Activated CD4-positive, alpha-beta T cell treated with anti-CD3 and anti-CD28 coated beads for 36 hours (primary cell): Measurements from ENCODE around the gene IRAK1. TPM values are rescaled to one million over a fixed set of nuclear protein-coding genes. Genes with fewer than 3 reads are reported as not detected.

Experiments
- ATAC-seq: fragments of 200-7000 bp; cut with Tn5 transposase; one replicate; pipeline ENCODE4 v1.10.0; 2021; ENCODE audit warnings: mild to moderate bottlenecking, moderate library complexity
- CTCF ChIA-PET: fragments of 350-600 bp; sonication (Branson Sonifier 250); formaldehyde crosslinking; loops from one replicate; lab custom pipeline; 2021; ENCODE audit warnings: antibody characterized with exemption; lab: Charles Lee
- POLR2A ChIA-PET: fragments of 350-600 bp; sonication (Branson Sonifier 250); formaldehyde crosslinking; loops from one replicate; lab custom pipeline; 2021; ENCODE audit warnings: antibody characterized with exemption, inconsistent platforms; lab: Charles Lee
- DNase-seq: peaks from one replicate; pipeline ENCODE4 v3.0.0-alpha.2; 2020
- H3K27ac Mint-ChIP-seq: one replicate; pipeline ENCODE4 v1.8.0; 2021; ENCODE audit warnings: mixed read lengths
- H3K27me3 Mint-ChIP-seq: one replicate; pipeline ENCODE4 v1.8.0; 2021; ENCODE audit warnings: mixed read lengths
- H3K36me3 Mint-ChIP-seq: one replicate; pipeline ENCODE4 v1.8.0; 2021; ENCODE audit warnings: low read depth, mixed read lengths
- H3K4me1 Mint-ChIP-seq: one replicate; pipeline ENCODE4 v1.8.0; 2021; ENCODE audit warnings: mixed read lengths
- H3K4me3 Mint-ChIP-seq: one replicate; pipeline ENCODE4 v1.8.0; 2021; ENCODE audit warnings: mild to moderate bottlenecking, moderate library complexity, mixed read lengths
- H3K9me3 Mint-ChIP-seq: one replicate; pipeline ENCODE4 v1.8.0; 2021; ENCODE audit warnings: low read depth, mixed read lengths
- intact Hi-C, 2 experiments: fragments of 100-400 bp; cut with DNase I in 1 of 2; cut with micrococcal nuclease in 1 of 2; formaldehyde crosslinking; loops; one replicate each; pipeline versions ENCODE4 v1.14.2 to v1.15.1; 2022 to 2024; cut with DNase I, micrococcal nuclease
- total RNA-seq, 2 experiments: library from RNA; stranded (reverse); gene quantifications; one replicate each; pipeline ENCODE4 v1.2.3, GENCODE V29; 2021

The IRAK1 gene
- total RNA-seq, 2 experiments from 2014 or later, result 84.3 to 93.6 TPM

DNA sequence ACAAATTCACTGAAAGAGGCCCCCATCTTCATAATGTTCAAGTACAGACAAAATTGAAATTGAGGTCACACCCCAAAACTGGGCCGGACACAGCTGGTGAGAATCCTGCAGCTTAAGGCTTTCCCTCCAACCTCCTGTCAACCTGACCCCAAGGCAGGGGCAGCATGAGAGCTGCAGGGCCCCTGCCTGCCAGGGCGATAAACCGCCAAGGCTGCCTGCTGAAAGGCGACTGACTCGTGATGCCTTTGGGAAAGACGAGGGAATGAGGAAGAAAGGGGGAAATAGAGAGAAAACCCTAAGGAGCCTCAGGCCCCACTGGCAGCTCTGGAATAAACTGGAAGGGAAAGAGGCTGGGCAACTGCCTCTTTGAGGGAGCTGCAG lies 7.3 kb upstream of the IRAK1 start:
- ATAC-seq, result no peak

DNA sequence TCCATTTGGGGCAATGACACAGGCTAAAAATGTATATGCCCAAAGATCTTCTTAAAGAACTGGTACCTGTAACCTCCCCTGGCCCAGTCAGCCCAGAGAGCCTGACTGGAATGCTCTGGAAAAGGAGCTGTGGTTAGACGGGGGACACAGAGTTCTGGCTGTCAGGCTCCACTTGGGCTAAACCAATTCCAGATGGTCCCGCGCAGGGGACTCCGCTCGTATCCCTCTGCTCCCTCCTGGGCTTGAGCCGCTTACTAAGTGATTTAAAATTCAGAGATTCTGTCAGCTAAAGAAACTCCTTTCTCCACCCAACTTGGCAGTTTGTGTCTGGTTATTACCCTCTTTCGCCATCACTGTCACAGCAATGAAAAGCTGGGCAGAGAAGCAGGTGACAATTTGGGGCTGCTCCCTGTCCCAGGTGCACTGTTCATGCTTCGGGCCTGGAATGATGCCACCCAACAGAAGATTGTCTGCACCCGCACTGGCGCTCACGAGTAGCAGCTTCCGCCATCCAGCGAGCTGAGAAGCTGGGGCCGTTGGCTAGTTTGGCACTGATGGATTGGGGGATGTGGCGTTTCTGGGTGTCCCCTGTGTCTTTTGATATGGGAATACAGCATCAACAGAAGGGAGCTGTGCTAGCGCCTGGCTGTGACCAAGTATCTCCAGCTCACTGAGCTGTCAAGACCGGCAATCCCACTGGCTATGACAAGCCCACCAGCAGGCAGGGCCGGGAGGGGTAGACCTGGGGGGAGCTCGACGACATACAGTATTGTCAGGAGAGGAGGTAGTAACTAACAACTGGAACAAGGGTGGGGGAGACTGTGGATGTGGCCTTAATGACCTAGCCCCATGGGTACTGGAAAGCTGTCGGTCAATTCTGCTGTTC lies 6.7 kb upstream of the IRAK1 start:
- no peak for ATAC-seq
- peaks cover 4% of the 10 kb centered on the region for H3K4me1 Mint-ChIP-seq

More for the DNA sequence above, 7.3 kb upstream of the IRAK1 start:
- Mint-ChIP-seq H3K4me3 (no peak overlapping the region), H3K27ac (no peak overlapping the region), H3K4me1 (peaks cover 2% of the 10 kb centered on the region), H3K36me3 (peaks cover 8% of the 10 kb centered on the region), H3K9me3 (no peaks in the 10 kb centered on the region), H3K27me3 (no peaks in the 10 kb centered on the region)
- ChIA-PET CTCF (interaction anchor here (1.4 to 2.7 kb wide), 2 partner anchors 14 to 15 kb away, joined by 3 to 10 read pairs; no protein-coding TSS in a partner anchor), POLR2A (no interaction called here)
- no peak for DNase-seq
- intact Hi-C loops, result no loop called here

DNA sequence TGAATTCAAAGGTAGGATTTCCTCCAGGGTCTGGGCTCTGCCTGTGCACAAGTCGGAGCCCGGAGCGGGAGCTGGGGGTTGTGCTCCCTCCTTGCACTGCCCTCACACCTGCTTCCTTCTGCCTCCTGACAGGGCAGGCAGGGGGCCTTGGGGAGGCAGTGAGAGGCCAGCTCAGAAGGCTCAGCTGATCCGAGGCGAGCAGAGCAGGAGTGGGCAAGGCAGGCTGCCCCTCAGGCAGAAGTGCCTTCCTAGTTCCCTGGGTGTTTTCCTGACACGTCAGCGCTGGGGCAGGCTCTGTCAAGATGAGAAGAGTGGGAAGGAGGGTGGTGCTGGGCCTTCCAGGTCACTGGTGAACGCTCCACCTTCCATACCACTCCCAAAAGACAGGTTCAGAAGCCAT lies 5.5 kb upstream of the IRAK1 start:
- no peaks in the 10 kb centered on the region for H3K9me3 Mint-ChIP-seq
- H3K4me3 Mint-ChIP-seq, result no peak overlapping the region
- no peak for DNase-seq
- no peak for ATAC-seq
- peaks cover 7% of the 10 kb centered on the region for H3K36me3 Mint-ChIP-seq
- H3K4me1 Mint-ChIP-seq, result peaks cover 9% of the 10 kb centered on the region
- intact Hi-C loops, result no loop called here
- no peaks in the 10 kb centered on the region for H3K27me3 Mint-ChIP-seq
- no peak overlapping the region for H3K27ac Mint-ChIP-seq
- POLR2A ChIA-PET, result interaction anchor here (0.6 kb wide), 1 partner anchor 46 kb away, joined by 3 read pairs; no protein-coding TSS in a partner anchor
- CTCF ChIA-PET, result interaction anchor here (0.8 to 2.7 kb wide), 2 partner anchors 12 to 27 kb away, joined by 3 to 10 read pairs; no protein-coding TSS in a partner anchor

More for the DNA sequence above, 6.7 kb upstream of the IRAK1 start:
- ChIA-PET POLR2A (no interaction called here), CTCF (interaction anchor here (0.7 to 2.7 kb wide), 3 partner anchors 9 to 15 kb away, joined by 3 to 10 read pairs (median 3); no protein-coding TSS in a partner anchor)
- Mint-ChIP-seq H3K36me3 (peaks cover 8% of the 10 kb centered on the region), H3K27ac (no peak overlapping the region), H3K9me3 (no peaks in the 10 kb centered on the region), H3K27me3 (no peaks in the 10 kb centered on the region), H3K4me3 (no peak overlapping the region)
- intact Hi-C loops, result no loop called here
- no peak for DNase-seq

DNA sequence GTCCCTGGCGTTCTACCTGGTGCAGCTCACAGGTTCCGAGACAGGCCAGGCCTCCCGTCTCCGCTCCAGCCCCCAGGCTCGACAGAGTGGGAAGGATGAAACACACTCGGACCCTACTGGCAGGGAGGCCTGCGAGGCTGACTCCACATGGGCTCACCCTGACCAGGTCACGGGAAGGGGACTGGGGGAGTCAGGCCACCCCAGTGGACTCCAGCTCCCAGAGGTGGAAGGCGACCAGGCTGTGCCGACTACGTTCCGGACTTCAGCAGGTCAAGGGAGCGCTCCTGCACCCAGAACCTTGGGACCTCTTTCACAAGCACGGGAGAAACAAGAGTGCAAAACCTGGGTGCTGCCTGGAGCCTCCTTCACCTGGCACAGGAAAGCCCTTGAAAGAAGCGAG lies 4.6 kb upstream of the IRAK1 start:
- ATAC-seq (no peak), DNase-seq (no peak)
- Mint-ChIP-seq H3K4me3 (no peak overlapping the region), H3K9me3 (no peaks in the 10 kb centered on the region), H3K36me3 (peaks cover 6% of the 10 kb centered on the region), H3K4me1 (peaks cover 9% of the 10 kb centered on the region), H3K27me3 (no peaks in the 10 kb centered on the region), H3K27ac (no peak overlapping the region)
- intact Hi-C loops, result loop anchor here in 1 of 2 experiments (5.0 kb wide), 1 partner anchor 52 kb away; the partner anchor contains the start of genes HCFC1 and TMEM187
- ChIA-PET CTCF (no interaction called here), POLR2A (no interaction called here)

DNA sequence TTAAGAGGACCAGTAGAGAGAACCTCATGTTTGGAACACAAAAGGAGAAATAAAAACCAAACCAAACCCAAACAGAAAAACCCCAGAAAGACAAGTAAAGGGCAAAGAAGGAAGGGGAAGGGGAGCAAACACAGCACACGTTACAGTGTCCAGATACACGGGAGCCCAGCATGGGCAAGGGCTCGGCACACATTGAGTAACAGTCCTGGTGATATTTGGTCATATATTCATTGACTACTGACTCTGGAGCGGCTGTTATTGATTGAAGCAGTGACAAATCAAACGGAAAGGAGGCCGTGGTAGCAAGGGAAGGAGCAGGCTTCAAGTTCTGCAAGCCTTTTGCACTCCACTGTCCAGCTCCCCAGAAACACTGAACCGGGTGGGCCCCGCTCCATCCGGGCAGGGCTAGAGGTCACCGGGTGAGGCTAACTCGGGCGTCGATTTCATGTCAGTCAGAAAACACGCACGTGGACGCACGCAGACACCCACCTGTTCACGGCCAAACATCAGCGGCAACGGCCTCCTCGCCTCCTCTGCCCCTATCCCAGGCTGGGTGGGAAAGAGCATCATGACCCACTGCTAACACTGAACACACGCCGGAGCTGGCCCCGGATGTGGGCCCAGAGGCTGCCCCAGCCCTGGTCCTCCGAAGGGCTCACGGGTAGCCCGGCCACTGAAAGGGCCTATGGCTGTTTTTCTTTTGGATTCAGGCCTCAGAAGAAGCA lies 3.7 kb upstream of the IRAK1 start:
- no peak for ATAC-seq

DNA sequence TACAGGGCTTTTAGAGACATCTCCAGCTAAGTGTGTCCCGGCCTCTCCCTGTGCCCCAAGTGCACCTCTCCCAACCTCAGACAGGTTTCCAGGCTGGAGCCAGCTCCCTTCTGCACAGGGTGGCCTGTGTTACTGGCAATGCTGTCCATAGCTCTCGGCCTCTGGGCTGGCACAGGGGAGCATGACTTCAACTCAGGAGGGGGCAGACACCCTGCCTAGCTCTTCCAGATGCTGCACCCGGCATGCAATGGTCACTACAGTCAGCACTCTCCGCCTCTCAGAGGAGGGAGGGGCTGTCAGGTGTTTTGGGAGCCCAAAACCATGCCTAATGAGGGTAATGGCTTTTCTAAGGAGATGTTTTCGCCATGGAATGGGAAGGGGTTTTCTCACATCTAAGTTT lies 2.4 kb upstream of the IRAK1 start:
- peaks cover 8% of the 10 kb centered on the region for H3K4me1 Mint-ChIP-seq
- intact Hi-C loops, result loop anchor here in 1 of 2 experiments (5.0 kb wide), 1 partner anchor 50 kb away; the partner anchor contains the start of genes HCFC1 and TMEM187
- peaks cover 7% of the 10 kb centered on the region for H3K36me3 Mint-ChIP-seq
- H3K4me3 Mint-ChIP-seq, result no peak overlapping the region
- H3K9me3 Mint-ChIP-seq, result no peaks in the 10 kb centered on the region
- DNase-seq (no peak), ATAC-seq (no peak)
- ChIA-PET CTCF (interaction anchor here (0.7 to 1.4 kb wide), 2 partner anchors 9 to 29 kb away, joined by 3 read pairs; no protein-coding TSS in a partner anchor), POLR2A (no interaction called here)
- no peak overlapping the region for H3K27ac Mint-ChIP-seq
- no peaks in the 10 kb centered on the region for H3K27me3 Mint-ChIP-seq

More for the DNA sequence above, 3.7 kb upstream of the IRAK1 start:
- Mint-ChIP-seq H3K4me1 (peaks cover 8% of the 10 kb centered on the region), H3K9me3 (no peaks in the 10 kb centered on the region), H3K36me3 (peaks cover 5% of the 10 kb centered on the region), H3K4me3 (no peak overlapping the region), H3K27me3 (no peaks in the 10 kb centered on the region), H3K27ac (peak overlapping the region; percentile 73)
- POLR2A ChIA-PET, result no interaction called here
- no peak for DNase-seq
- intact Hi-C loops, result loop anchor here in 1 of 2 experiments (5.0 kb wide), 1 partner anchor 51 kb away; the partner anchor contains the start of genes HCFC1 and TMEM187
- CTCF ChIA-PET, result interaction anchor here (1.4 kb wide), 1 partner anchor 10 kb away, joined by 3 read pairs; no protein-coding TSS in a partner anchor

DNA sequence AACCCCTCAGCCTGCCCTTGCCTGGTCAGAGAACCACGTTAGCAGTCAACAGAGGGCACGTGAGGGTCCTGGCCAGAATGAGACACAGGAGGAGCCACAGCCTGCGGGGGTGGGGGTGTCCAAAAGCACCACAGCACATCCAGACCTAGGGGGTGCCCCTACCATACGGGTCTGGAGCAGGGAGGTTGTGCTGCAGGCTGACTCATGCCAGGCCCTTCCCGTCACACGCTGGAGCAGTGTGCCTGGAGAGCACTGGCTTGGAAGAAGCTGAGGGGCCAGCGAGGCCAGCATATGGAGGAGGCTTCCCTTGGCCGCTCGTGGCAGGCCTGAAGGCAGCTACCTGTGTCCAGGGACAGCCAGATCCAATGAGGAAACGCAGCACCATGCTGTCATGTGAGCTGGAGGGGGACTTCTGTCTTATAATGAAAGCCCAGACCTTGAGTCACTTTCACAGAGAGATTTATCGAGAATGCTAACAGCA lies 1.5 kb upstream of the IRAK1 start:
- peak overlapping the region; percentile 87 for H3K4me3 Mint-ChIP-seq
- ChIA-PET POLR2A (no interaction called here), CTCF (interaction anchor here (1.1 kb wide), 1 partner anchor 32 kb away, joined by 3 read pairs; no protein-coding TSS in a partner anchor)
- ATAC-seq (peak; percentile 49), DNase-seq (peak; percentile 43)
- H3K4me1 Mint-ChIP-seq, result peaks cover 10% of the 10 kb centered on the region
- peaks cover 5% of the 10 kb centered on the region for H3K36me3 Mint-ChIP-seq
- intact Hi-C loops, result loop anchor here (2.0 to 5.0 kb wide), 3 partner anchors 30 to 50 kb away; partner anchors contain the start of genes HCFC1 (in 2 of the 2) and TMEM187 (in 1 of the 2)
- peak overlapping the region; percentile 90 for H3K27ac Mint-ChIP-seq
- no peaks in the 10 kb centered on the region for H3K9me3 Mint-ChIP-seq
- H3K27me3 Mint-ChIP-seq, result no peaks in the 10 kb centered on the region

DNA sequence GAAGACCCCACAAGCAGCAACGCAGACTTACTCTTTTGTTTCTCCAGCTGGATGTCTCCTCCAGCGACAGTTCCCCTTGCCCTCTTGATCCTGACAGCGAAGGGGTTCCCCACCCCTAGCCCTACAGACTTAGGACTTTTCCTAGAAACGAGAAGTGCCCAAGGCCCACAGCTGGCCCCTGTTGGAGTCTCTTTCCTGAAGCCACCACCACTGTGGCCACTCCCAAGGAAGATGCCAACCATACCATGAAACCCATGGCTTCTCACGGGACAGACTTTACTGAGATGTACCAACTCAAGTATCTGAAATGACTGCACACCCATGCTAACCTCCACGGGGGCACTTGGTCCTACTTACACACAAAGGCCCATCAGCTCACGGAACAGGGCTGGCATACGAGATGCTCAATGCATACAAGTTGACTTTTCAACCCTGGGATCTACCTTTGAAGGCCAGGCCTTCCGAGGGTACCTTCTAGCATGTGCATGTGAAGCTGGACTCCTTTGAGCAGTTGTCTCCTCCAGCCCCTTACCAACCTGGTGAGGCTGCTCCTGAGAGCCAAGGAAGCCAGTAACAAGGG lies 924 bp upstream of the IRAK1 start:
- peak overlapping the region; percentile 87 for H3K4me3 Mint-ChIP-seq
- H3K27ac Mint-ChIP-seq, result peak overlapping the region; percentile 90
- H3K4me1 Mint-ChIP-seq, result peaks cover 14% of the 10 kb centered on the region
- DNase-seq, result peak; percentile 25
- H3K36me3 Mint-ChIP-seq, result peaks cover 5% of the 10 kb centered on the region
- ChIA-PET CTCF (interaction anchor here (0.7 to 1.1 kb wide), 4 partner anchors 16 to 80 kb away, joined by 3 read pairs; no protein-coding TSS in a partner anchor), POLR2A (no interaction called here)
- H3K27me3 Mint-ChIP-seq, result no peaks in the 10 kb centered on the region
- H3K9me3 Mint-ChIP-seq, result no peaks in the 10 kb centered on the region
- intact Hi-C loops, result loop anchor here (2.0 to 5.0 kb wide), 3 partner anchors 30 to 50 kb away; partner anchors contain the start of genes HCFC1 (in 2 of the 2) and TMEM187 (in 1 of the 2)
- peak; percentile 18 for ATAC-seq

DNA sequence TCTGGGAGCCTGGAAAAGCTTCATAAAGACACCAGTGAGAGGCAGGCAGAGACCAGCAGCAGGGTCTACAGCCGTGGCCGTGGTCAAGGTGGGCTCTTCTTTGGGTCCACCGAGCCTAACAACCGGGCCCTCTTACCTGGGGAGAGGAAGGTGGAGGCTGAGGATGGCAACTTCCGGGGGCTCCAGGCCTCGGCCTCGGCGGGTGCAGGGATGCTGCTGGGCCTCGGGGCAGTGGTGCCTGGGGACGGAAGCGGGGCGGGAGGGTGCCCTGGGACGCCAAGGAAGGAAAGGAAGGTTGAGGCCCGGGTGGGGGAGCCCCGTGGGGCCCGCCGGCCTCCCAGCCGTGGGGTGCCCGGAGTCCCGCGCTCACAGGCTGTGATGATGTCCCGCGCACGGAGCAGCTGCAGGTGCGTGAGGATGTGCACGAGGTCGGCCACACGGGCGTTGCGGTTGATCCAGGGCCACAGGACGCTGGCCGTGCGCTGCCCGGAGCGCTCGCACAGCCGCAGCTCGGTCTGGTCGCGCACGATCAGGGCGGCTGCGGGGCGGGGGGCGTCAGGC lies 561 bp downstream of the IRAK1 start:
- Mint-ChIP-seq H3K27ac (peak overlapping the region; percentile 87), H3K36me3 (peaks cover 5% of the 10 kb centered on the region), H3K27me3 (no peaks in the 10 kb centered on the region), H3K4me1 (peaks cover 14% of the 10 kb centered on the region), H3K9me3 (no peaks in the 10 kb centered on the region), H3K4me3 (peak overlapping the region; percentile 85)
- ChIA-PET POLR2A (no interaction called here), CTCF (interaction anchor here (0.6 to 0.8 kb wide), 2 partner anchors 50 to 311 kb away, joined by 3 to 5 read pairs; no protein-coding TSS in a partner anchor)
- peak; percentile 39 for DNase-seq
- peak; percentile 5 for ATAC-seq
- intact Hi-C loops, result loop anchor here in 1 of 2 experiments (2.0 to 10.0 kb wide), 4 partner anchors 34 to 356 kb away; partner anchors contain the start of genes ARHGAP4, EMD, FLNA and MECP2

DNA sequence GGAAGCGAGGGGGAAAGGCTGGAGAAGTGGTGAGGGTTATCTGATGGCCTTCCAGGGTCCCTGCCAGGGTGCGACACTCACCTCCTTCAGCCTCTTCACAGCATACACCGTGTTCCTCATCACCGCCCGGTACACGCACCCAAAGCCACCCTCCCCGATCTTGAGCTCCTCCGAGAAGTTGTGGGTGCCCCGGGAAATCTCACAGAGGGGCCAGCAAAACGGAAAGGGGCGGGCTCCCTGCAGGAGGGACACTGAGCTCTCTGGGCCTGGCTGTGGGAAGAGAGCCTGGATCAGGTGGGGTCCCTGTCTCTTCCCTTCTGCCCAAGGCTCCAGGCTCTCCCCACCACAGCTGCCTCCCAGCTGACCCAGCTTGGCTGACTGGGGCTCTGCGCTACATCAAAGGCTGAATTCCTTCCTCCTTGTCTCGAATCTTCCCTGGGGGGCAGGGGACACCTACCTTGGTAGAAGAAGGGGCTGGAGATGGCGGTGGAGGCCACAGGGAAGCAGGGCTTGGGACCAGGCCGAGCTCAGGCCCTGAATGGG lies 1.1 kb downstream of the IRAK1 start:
- ATAC-seq (no peak), DNase-seq (no peak)
- Mint-ChIP-seq H3K27me3 (no peaks in the 10 kb centered on the region), H3K4me1 (peaks cover 14% of the 10 kb centered on the region), H3K9me3 (no peaks in the 10 kb centered on the region), H3K27ac (peak overlapping the region; percentile 87), H3K36me3 (peaks cover 6% of the 10 kb centered on the region), H3K4me3 (peak overlapping the region; percentile 85)
- POLR2A ChIA-PET, result interaction anchor here (0.6 kb wide), 1 partner anchor 51 kb away, joined by 3 read pairs; no protein-coding TSS in a partner anchor
- CTCF ChIA-PET, result interaction anchor here (0.6 to 0.8 kb wide), 2 partner anchors 49 to 311 kb away, joined by 3 to 5 read pairs; no protein-coding TSS in a partner anchor
- intact Hi-C loops, result loop anchor here in 1 of 2 experiments (2.0 to 10.0 kb wide), 4 partner anchors 34 to 356 kb away; partner anchors contain the start of genes ARHGAP4, EMD, FLNA and MECP2
